ENCODE results near the gene MSH6.
"Not testable (repeated sequence)": the region's sequence is repeated elsewhere in the genome, so short reads cannot be mapped to it uniquely, and the experiment has no call there.

MSH6 gene

GRCh38 chr2:47853067-47853777 lies 70.3 kb downstream of the MSH6 start:
- not testable (repeated sequence) for H3K9me3 ChIP-seq (ENCODE audit: control insufficient read depth, low read depth, low read length); H3K4me3 ChIP-seq (ENCODE audit: low read length); H3K36me3 ChIP-seq (ENCODE audit: control insufficient read depth, low read depth, low read length); H3K27me3 ChIP-seq (ENCODE audit: control insufficient read depth, insufficient read depth, low read length); H3K9ac ChIP-seq (ENCODE audit: low read length); H3K27ac ChIP-seq (ENCODE audit: low read length); H3K4me1 ChIP-seq (ENCODE audit: control insufficient read depth, low read depth, low read length)
